GM12801 (cell line): ENCODE measurements around the gene EID3.

Experiments
- CTCF ChIP-seq: IDR thresholded peaks from one replicate; pipeline ENCODE4 v1.5.1; 2011; ENCODE audit warnings: control low read depth; ENCODE audit not compliant: insufficient read length; ENCODE audit errors: extremely low read depth

The EID3 gene

GRCh38 chr12:104354167-104354867 is 50.8 kb downstream of the EID3 start:
- no peak for TF ChIP-seq CTCF
